Keratinocyte (primary cell): ENCODE results near the gene RRP7A. TPM values are rescaled to one million over a fixed set of nuclear protein-coding genes. Genes with fewer than 3 reads are reported as not detected.
"Not testable (repeated sequence)": the region's sequence is repeated elsewhere in the genome, so short reads cannot be mapped to it uniquely, and the experiment has no call there.

Source experiments
- DNase-seq: peaks from one replicate; pipeline ENCODE4 v3.0.0-alpha.2; 2011; ENCODE audit warnings: low read depth, missing footprints, low spot score
- FAIRE-seq: peaks from 2 replicates; lab custom pipeline; 2011; peaks lifted over from hg19 to GRCh38; lab: Jason Lieb, UNC
- H2AFZ ChIP-seq: 2 replicates; pipeline ENCODE4 v1.6.0; 2012; ENCODE audit warnings: low read length, control low read depth, inconsistent platforms; ENCODE audit not compliant: control insufficient read depth
- H3K27ac ChIP-seq: 2 replicates; pipeline ENCODE4 v1.5.1; 2011; ENCODE audit warnings: low read length; ENCODE audit not compliant: control insufficient read depth, insufficient read depth
- H3K27me3 ChIP-seq: 3 replicates; pipeline ENCODE4 v1.6.0; 2011; ENCODE audit warnings: low read length; ENCODE audit not compliant: control insufficient read depth, insufficient read depth; ENCODE audit errors: extremely low read depth
- H3K36me3 ChIP-seq, 2 experiments: 2 replicates in 1 of 2; 3 replicates in 1 of 2; pipeline ENCODE4 v1.5.1; 2011; ENCODE audit warnings: low read length in 2 of 2, mild to moderate bottlenecking in 1 of 2; ENCODE audit not compliant: control insufficient read depth in 2 of 2, insufficient read depth in 2 of 2; ENCODE audit errors: extremely low read depth in 1 of 2
- H3K4me1 ChIP-seq: 3 replicates; pipeline ENCODE4 v1.5.1; 2011; ENCODE audit warnings: low read length; ENCODE audit not compliant: control insufficient read depth, insufficient read depth; ENCODE audit errors: extremely low read depth
- H3K4me2 ChIP-seq: 3 replicates; pipeline ENCODE4 v1.6.0; 2011; ENCODE audit warnings: low read depth, low read length; ENCODE audit not compliant: control insufficient read depth, insufficient read depth; ENCODE audit errors: extremely low read depth
- H3K4me3 ChIP-seq, 3 experiments: fragments of 200-600 bp in 1 of 3; sonication (generic) in 1 of 3; 2 replicates in 2 of 3; 3 replicates in 1 of 3; pipeline ENCODE4 v1.5.1; 2011 to 2016; ENCODE audit warnings: low read length in 3 of 3, mild to moderate bottlenecking in 3 of 3, control low read depth in 2 of 3, inconsistent platforms in 1 of 3, low read depth in 1 of 3, mixed read lengths in 1 of 3, mixed run types in 1 of 3, moderate library complexity in 1 of 3; ENCODE audit not compliant: control insufficient read depth in 2 of 3, insufficient read depth in 2 of 3; ENCODE audit errors: extremely low read depth in 1 of 3
- H3K79me2 ChIP-seq: 2 replicates; pipeline ENCODE4 v1.6.0; 2012; ENCODE audit warnings: low read length; ENCODE audit not compliant: control insufficient read depth, insufficient read depth
- H3K9ac ChIP-seq: 3 replicates; pipeline ENCODE4 v1.6.0; 2011; ENCODE audit warnings: low read length; ENCODE audit not compliant: control insufficient read depth, insufficient read depth; ENCODE audit errors: extremely low read depth
- H3K9me1 ChIP-seq: 3 replicates; pipeline ENCODE4 v1.6.0; 2011; ENCODE audit warnings: low read length; ENCODE audit not compliant: control insufficient read depth, insufficient read depth; ENCODE audit errors: extremely low read depth
- H3K9me3 ChIP-seq: 2 replicates; pipeline ENCODE4 v1.5.1; 2012; ENCODE audit warnings: low read depth, low read length; ENCODE audit not compliant: control insufficient read depth
- H4K20me1 ChIP-seq: 3 replicates; pipeline ENCODE4 v1.6.0; 2011; ENCODE audit warnings: low read length; ENCODE audit not compliant: control insufficient read depth, insufficient read depth; ENCODE audit errors: extremely low read depth
- CTCF ChIP-seq, 3 experiments: IDR thresholded peaks in 1 of 3; conservative IDR thresholded peaks in 1 of 3; optimal IDR thresholded peaks in 1 of 3; 2 replicates in 2 of 3; 3 replicates in 1 of 3; pipeline versions ENCODE3 to v1.5.1; 2011; ENCODE audit warnings: low read length in 3 of 3, mild to moderate bottlenecking in 3 of 3, moderate library complexity in 2 of 3, control low read depth in 1 of 3, inconsistent platforms in 1 of 3; ENCODE audit not compliant: insufficient read depth in 2 of 3; ENCODE audit errors: extremely low read depth in 1 of 3
- EZH2 ChIP-seq: IDR thresholded peaks from one replicate; pipeline ENCODE4 v1.6.1; 2012; ENCODE audit warnings: inconsistent platforms, mild to moderate bottlenecking, low read length, moderate library complexity
- dilution Hi-C: fragments of 300-500 bp; cut with MboI; formaldehyde crosslinking; loops from one replicate; pipeline ENCODE4 v1.7.0; 2020; ENCODE audit warnings: low sequenced_read_pairs; ENCODE audit not compliant: extremely low pct_ligation_motif_present
- polyA plus RNA-seq, 5 experiments: library from polyadenylated mRNA; depleted of rRNA in 3 of 5; stranded (reverse) in 3 of 5; stranded (forward) in 1 of 5; unstranded in 1 of 5; fragments of >200 nt; gene quantifications; 1 replicate in 1 of 5; 2 replicates in 3 of 5; 3 replicates in 1 of 5; pipeline versions ENCODE4 v1.2.1 to v1.2.3, GENCODE V29; 2011 to 2012; ENCODE audit warnings: missing spikeins in 2 of 5, low read depth in 1 of 5, low replicate concordance in 1 of 5

The RRP7A gene
- polyA plus RNA-seq, 1 donor (not counting 4 experiments of a cell fraction or from before 2014, with no cell fraction given), result 30.2 TPM

- no peak for FAIRE-seq
These were observed 10.0 kb downstream of the RRP7A start for GRCh38 chr22:42509548-42509947.

GRCh38 chr22:42508975-42509364 is 10.6 kb downstream of the RRP7A start:
- FAIRE-seq, dilution Hi-C loops: not testable (repeated sequence)

More at GRCh38 chr22:42509548-42509947, 10.0 kb downstream of the RRP7A start:
- Histone ChIP-seq H3K4me2 (no peak overlapping the region), H3K9me3 (no peaks in the 10 kb centered on the region), H3K9ac (no peak overlapping the region), H3K27me3 (no peaks in the 10 kb centered on the region), H3K4me1 (no peaks in the 10 kb centered on the region), H3K27ac (no peak overlapping the region), H3K79me2 (no peaks in the 10 kb centered on the region), H4K20me1 (no peaks in the 10 kb centered on the region), H3K36me3 (peaks cover 0 to 6% of the 10 kb centered on the region in 2 experiments), H3K4me3 (no peak overlapping the region), H3K9me1 (no peaks in the 10 kb centered on the region), H2AFZ (no peak overlapping the region)
- dilution Hi-C loops, result no loop called here
- TF ChIP-seq CTCF (optimal IDR thresholded peaks at IDR 0.05 in 1 of 3, IDR thresholded peaks at IDR 0.05 in 1 of 3, conservative IDR thresholded peaks at IDR 0.05 in 1 of 3; ENCODE audit: extremely low read depth in 1 of 3, insufficient read depth in 2 of 3, low read length in 3 of 3), result no peak
- no peak for TF ChIP-seq EZH2
- DNase-seq, result no peak

GRCh38 chr22:42508327-42508974 is 11.1 kb downstream of the RRP7A start:
- H3K27ac ChIP-seq, FAIRE-seq, dilution Hi-C loops: not testable (repeated sequence)

More at GRCh38 chr22:42508975-42509364, 10.6 kb downstream of the RRP7A start:
- not testable (repeated sequence) for H3K4me2 ChIP-seq, H3K4me1 ChIP-seq, H4K20me1 ChIP-seq, H3K36me3 ChIP-seq, H3K27me3 ChIP-seq, H3K79me2 ChIP-seq, H3K9ac ChIP-seq, H3K9me3 ChIP-seq, H3K27ac ChIP-seq, H3K4me3 ChIP-seq, DNase-seq, H3K9me1 ChIP-seq, H2AFZ ChIP-seq

More at GRCh38 chr22:42508327-42508974, 11.1 kb downstream of the RRP7A start:
- H2AFZ ChIP-seq, H3K4me3 ChIP-seq, H3K79me2 ChIP-seq, H3K9ac ChIP-seq, H3K27me3 ChIP-seq, H3K4me2 ChIP-seq, H3K36me3 ChIP-seq, H3K9me3 ChIP-seq, H4K20me1 ChIP-seq, H3K9me1 ChIP-seq, DNase-seq, H3K4me1 ChIP-seq: not testable (repeated sequence)
